Stimulated activated CD4-positive, alpha-beta T cell treated with anti-CD3 and anti-CD28 coated beads, Interleukin-15, amount 100 ng/mL, for 48 hours (primary cell): Measurements from ENCODE around the gene TMEFF2.
"Not testable (repeated sequence)": the region's sequence is repeated elsewhere in the genome, so short reads cannot be mapped to it uniquely, and the experiment has no call there.

Experiments
- DNase-seq, 2 donors: peaks; one replicate each; pipeline ENCODE4 v3.0.0-alpha.2; 2020; ENCODE audit warnings: low read depth in 2 of 2

Gene TMEFF2

DNA sequence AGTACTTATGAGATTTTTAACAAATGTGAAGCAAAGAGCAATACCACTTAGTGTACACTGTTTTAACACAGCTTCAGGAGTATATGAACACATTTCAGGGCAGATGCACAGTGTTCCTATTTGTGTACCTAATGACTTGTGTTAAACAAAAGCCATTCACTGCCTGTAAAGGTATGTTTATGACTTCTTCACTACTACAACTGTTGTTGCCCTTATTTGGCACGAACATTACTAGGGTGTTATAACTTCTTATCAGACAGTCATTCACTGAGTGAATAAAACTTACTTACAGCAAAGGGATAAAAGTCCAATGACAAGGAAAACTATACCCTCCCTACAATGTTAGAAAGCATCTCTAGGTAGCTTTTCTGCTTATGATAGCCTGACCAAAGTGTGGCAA, 262.4 kb downstream of the TMEFF2 start:
- DNase-seq = no peak

GRCh38 chr2:191931329-191931728, 263.4 kb downstream of the TMEFF2 start:
- no peak for DNase-seq

GRCh38 chr2:191930205-191930604, 264.5 kb downstream of the TMEFF2 start:
- no peak for DNase-seq

GRCh38 chr2:191929288-191929687, 265.4 kb downstream of the TMEFF2 start:
- DNase-seq = no peak

GRCh38 chr2:191927991-191928390, 266.7 kb downstream of the TMEFF2 start:
- no peak for DNase-seq

GRCh38 chr2:191927319-191927867, 267.3 kb downstream of the TMEFF2 start:
- DNase-seq = no peak

DNA sequence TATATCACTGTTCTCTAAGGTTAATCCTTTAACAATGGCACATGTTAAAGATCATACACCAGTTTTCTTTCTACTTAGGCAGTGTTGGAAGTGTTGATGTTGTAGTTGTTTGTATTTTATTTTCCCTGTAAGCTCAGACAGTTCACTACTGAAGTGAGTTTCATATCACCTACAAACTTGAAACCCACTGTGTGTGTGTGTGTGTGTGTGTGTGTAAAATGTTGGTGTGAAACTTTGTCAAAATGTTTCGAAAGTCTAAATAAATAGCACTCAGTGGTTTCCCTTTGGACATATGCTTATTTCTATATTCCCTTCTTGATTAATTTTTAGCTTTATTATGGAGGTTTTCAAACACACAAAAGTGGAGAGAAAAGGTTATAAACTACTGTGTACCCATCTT, 268.1 kb downstream of the TMEFF2 start:
- DNase-seq = no peak

DNA sequence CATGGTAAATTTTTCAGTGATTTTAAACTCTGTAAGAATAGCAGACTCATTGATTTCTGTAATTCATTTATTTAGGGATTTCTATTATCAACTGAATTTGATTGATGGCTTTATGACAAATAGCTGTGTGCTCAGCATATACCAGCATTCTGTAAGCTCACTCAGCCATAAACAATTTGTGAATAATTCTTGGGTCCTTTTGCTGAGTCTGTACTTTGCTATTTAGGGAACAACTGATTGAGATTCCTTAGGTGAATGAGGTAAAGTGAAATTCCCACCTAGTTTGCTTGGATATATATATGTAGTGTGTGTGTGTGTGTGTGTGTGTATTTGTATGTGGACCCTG, 271.1 kb downstream of the TMEFF2 start:
- DNase-seq = no peak

DNA sequence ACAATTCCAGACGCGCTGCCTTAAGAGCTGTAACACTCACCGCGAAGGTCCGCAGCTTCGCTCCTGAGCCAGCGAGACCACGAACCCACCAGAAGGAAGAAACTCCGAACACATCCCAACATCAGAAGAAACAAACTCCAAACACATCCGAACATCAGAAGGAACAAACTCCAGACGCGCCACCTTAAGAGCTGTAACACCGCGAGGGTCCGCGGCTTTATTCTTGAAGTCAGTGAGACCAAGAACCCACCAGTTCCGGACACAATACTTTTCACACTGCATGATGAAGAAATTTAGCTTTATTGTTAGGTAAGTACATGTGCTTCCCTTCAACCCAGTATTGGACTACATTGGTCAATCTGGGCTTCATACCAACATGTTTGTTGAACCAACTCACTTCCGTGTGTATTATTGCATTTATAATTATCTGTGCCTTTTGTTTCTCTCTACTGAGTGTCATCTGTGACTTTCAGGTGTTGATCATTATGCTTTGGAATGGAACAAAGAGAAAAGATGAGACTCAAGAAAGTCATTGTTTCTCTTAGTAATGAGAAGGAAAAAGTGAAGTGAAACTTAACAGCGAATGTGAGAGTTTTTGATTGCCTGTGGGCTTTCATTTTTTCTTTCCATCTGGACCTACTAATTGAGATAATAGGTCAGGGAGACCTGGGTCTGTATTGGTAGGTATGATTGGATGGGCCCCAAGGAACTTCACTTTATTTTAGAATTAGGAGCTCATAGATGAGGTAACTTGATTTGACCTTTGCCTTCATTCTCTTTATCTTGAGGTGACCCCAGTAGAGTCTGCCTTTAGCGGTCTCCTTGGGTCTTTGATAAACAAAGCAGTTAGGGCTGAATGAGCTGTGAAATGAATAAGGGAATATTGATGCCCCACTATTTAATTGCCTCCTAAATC, 271.7 kb downstream of the TMEFF2 start:
- no peak for DNase-seq

- not testable (repeated sequence) for DNase-seq
Observed at GRCh38 chr2:191921650-191922049, 273.1 kb downstream of the TMEFF2 start.

DNA sequence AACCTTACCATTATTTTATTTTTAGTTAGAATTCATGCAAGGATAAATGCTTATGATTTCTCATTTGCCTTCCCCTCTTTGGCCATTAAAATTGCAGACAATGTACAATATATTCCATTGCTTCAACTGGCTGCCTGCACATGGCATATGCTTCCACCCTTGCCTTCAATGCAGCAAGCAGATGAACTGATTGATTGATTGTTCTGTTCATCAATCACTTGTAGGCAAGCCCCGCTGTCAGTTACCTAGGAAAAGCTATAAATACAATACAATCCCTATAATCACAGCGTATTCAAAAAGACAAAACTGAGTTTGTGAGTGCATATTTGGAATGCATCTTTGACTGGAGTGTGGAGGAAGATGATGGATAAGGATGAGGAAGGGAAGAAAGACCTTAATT, 274.2 kb downstream of the TMEFF2 start:
- DNase-seq = no peak

DNA sequence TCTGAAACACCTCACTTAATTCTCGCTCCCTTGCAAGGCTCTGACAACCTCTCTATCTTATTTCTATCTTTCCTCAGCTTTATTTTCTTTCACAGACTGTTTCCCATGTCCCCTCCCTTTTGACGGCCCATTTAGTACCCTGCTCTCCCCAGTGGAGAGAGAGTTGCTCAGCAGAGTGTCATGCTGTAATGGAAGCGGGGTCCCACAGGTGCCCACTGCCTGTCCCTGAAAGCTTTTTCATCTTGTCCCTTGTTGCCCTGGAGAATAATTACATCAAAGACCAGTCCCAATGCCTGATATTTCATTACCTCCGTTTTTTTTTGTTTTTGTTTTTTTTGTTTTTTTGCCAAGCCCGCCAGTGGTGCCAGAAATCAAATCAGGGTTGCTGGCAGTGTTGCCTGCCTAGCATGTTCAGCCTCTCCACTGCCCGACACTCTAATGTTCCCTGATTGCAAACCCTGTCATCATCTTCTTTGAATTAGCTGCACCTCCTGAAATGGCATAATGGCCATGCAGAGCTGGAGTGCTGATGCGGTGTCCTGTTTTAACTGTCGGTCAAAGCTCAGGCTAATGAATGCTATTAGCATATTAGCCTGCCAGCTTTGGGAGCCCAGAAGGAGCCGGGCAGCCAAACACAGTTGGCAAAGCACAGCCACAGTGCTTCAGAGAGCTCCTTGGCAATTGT, 276.6 kb downstream of the TMEFF2 start:
- DNase-seq = no peak

GRCh38 chr2:191917430-191917881, 277.3 kb downstream of the TMEFF2 start:
- no peak for DNase-seq

DNA sequence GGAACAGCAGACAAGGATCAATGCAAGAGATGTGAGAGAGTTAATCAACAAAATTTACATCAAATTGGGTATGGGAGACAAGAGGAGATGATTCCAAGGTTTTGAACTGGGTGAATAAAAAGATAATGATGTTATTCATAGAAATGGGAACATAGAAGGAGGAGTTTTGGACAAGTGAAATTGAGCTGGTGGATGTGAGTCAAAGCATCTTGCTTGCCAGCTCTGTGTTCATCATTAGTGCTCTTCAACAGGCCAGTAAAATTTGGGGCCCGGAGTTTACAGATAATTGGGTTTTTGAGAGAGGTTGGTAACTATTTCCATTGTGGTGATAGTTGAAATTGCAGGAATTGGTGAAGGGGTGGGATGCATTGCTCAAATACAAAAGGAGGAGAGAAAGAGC, 277.9 kb downstream of the TMEFF2 start:
- no peak for DNase-seq

DNA sequence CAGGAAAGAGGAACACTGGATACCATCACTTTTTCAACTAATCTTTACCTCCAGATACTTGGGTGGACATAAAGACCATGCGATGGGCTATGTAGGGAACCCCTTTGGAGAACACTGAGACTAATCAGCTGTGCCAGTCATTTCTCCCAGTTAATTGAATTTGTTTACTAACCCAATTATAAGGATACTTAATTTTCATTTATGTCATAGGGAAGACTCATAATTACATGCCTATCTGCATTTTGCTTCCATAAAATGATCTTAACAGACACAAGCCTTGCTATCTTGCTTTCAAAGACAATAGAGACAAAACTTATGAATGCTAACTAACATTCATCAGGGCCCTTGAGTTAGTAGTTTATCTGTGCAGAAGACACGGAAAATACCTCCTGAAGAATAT, 279.0 kb downstream of the TMEFF2 start:
- DNase-seq = no peak

DNA sequence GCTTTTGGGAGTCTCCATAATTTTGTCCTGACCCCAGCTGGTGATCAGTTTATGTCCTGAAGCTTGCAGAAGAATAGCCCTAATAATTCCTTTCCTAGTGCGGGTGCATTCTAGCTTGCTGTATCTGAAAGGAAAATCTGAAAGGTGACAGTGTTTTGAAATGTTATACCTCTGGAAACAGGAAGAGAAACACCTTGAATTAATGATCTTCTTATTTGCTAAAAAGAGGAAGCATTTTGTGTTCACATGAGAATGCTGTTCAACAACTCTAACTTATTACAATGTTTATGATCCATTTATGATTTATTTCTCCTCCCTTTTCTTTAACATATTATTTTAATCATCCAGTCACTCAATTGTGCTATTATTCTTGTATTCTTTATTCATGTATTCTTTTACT, 280.9 kb downstream of the TMEFF2 start:
- DNase-seq = no peak

DNA sequence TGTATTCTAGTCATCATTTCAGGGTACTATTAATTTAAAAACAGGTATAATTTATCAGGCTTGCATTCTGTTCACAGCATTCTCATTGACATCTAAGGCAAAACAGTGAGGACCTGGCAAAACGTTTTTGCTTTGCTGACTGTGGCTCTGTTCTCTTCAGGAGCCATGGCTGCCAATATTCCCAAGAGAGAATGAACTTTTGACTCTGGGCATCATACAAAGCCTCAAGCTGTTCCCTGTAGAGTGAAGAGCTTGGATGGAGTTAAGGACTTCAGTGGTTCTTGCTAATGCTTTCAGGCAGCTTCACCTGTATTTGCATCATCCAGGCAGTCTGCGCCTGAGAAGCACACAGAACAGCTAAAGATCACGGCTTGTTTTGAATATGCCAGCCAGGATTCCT, 282.0 kb downstream of the TMEFF2 start:
- DNase-seq = no peak

DNA sequence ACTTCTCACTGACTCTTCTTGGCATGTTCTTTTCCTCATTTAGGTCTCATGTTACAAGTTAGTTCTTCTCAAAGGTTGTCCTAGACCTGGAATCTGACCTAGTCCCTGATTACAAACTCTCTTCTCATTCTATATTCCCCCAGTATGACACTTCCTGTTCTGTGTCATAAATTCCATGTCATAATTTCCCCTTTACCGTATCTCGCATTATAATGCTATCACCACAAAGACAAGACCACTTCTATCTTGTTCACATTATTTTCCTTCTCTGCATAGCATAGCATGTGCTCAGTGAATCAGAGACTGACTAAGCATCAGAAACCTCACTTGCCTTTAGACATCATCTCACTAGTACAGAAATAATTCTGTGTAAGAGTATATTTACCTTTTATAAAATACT, 284.2 kb downstream of the TMEFF2 start:
- DNase-seq = no peak

DNA sequence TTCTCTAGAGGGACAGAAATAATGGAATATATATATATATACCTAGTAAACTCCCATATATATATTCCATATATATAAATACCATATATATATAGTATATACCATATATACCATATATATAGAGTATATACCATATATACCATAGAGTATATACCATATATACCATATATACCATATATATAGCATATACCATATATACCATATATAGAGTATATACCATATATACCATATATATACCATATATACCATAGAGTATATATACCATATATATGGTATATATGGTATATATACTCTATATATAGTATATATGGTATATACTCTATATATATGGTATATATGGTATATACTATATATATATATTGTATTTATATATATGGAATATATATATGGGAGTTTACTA, 285.9 kb downstream of the TMEFF2 start:
- DNase-seq = no peak

DNA sequence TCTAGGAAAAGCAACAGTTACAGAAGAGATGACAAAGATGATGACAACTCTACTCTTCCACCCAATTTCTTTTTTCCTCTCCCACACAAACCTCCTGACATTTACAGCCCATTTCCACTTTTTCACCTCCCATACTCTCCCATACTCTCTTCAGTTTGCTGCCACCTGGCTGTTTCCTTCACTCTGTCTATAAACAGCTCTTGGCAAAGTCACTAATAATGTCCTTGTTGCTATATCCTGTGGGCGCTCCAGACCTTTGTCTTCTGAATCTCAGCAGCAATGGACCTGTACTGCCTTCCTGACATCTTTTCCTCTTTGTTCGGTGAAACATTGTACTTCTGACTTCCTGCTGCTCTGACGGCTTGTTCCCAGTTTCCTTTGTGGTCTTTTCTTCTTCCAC, 287.2 kb downstream of the TMEFF2 start:
- no peak for DNase-seq

GRCh38 chr2:191907091-191907490, 287.6 kb downstream of the TMEFF2 start:
- no peak for DNase-seq

- no peak for DNase-seq
Observed at GRCh38 chr2:191905336-191905735, 289.4 kb downstream of the TMEFF2 start.

DNA sequence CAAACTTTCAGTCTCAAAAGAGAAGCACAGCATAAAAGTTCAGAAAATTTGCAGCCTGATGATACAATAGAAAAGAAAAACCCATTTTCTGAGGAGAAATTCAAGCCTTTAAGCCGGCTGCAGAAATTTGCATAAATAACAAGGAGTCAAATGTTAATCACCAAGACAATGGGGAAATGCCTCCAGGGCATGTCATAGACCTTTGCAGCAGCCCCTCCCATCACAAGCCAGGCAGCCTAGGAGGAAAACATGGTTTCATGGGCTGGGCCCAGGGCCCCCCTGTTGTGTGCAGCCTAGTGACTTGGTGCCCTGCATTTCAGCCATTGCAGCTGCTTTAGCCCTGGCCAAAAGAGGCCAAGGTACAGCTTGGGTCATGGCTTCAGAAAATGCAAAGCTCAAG, 293.7 kb downstream of the TMEFF2 start:
- no peak for DNase-seq
